Colonic mucosa (tissue), 4 donors: ENCODE measurements around the gene CACNB4. TPM values are rescaled to one million over a fixed set of nuclear protein-coding genes. Genes with fewer than 3 reads are reported as not detected.

Experiments
- DNase-seq: peaks from one replicate; pipeline ENCODE4 v3.0.0-alpha.2; 2020
- H3K27ac ChIP-seq: fragments of 200-600 bp; one replicate; pipeline ENCODE4 v1.8.0; 2021
- H3K27me3 ChIP-seq: fragments of 200-600 bp; one replicate; pipeline ENCODE4 v1.8.0; 2021
- H3K36me3 ChIP-seq: fragments of 200-600 bp; one replicate; pipeline ENCODE4 v1.8.0; 2021
- H3K4me1 ChIP-seq: fragments of 200-600 bp; one replicate; pipeline ENCODE4 v1.8.0; 2021; ENCODE audit warnings: mild to moderate bottlenecking
- H3K4me3 ChIP-seq: fragments of 200-600 bp; one replicate; pipeline ENCODE4 v1.8.0; 2021
- H3K9ac ChIP-seq, 2 donors: one replicate each; pipeline ENCODE4 v1.7.0; 2013; ENCODE audit warnings: control low read depth in 2 of 2, low read depth in 2 of 2, low read length in 2 of 2
- H3K9me3 ChIP-seq: fragments of 200-600 bp; one replicate; pipeline ENCODE4 v1.8.0; 2021
- intact Hi-C: fragments of 100-400 bp; cut with DNase I; formaldehyde crosslinking; loops from one replicate; pipeline ENCODE4 v1.14.1; 2022
- total RNA-seq, 2 donors: library from RNA; stranded (reverse); fragmentation: NEBNext Ultra II Directional in 1 of 2; extraction: Animal tissue kit (Norgen Biotek cat#: 25700) in 1 of 2; gene quantifications; one replicate each; pipeline ENCODE4 v1.2.1, GENCODE V29; 2021
- TF ChIP-seq, protein P1 (sequence below): fragments of 200-600 bp; IDR thresholded peaks from one replicate; pipeline ENCODE4 v1.8.0; 2022; ENCODE audit warnings: antibody characterized with exemption, mild to moderate bottlenecking
- donor health status: healthy.
- donor health status: DM: no; HTN: no; CAD: no.
- donor health status: DM: no; HTN: no; CAD: no.

CACNB4 gene
- total RNA-seq, 2 donors from 2014 or later: 0.44 to 1.0 TPM

DNA sequence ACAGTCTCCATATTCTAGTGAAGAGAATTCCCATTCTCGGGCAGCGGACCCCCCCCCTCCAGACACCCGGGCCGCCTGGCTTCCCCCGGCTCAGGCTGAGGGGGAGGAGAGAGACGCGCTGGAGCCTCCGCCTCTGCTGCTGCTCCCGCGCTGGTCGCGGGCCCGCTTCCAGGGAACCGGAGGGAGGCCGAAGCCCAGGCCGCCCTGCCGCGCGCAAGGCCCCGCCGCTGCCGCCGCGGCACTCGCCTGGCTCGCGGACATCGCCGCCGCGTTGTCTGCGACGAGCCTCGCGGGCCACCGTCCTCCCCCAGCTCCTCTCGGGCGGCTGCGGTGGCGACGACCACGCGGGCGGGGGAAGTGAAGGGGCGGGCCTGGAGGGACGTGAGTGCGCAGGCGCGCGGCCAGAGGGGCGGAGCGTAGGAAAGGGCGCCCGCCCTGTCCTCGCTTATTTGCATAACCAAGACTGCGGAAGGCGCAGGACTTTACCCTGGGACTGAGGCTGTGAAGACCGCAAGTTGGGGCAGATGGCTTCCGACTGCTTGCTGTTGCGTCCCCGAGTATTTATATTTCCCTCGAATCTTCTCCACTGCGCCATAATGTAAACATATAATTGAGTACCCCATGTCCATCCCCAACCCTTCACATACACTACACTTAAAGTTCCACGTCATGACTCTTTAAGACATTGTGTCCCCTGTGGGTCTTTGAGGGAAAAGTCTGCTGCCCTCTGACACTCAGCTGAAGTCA lies 270.5 kb downstream of the CACNB4 start, which contains the start of gene ARL5A:
TSS of gene ARL5A (minus strand) at position 279 of the 747 bp plus-strand sequence. CDS start at position 34, 245 bp downstream.
- DNase-seq: peak; percentile 96
- no peaks in the 10 kb centered on the region for H3K27me3 ChIP-seq
- no peaks in the 10 kb centered on the region for H3K9me3 ChIP-seq
- intact Hi-C loops: no loop called here
- H3K4me1 ChIP-seq: no peaks in the 10 kb centered on the region
- peak within 1 kb of the TSS; percentile 83 for H3K27ac ChIP-seq
- H3K36me3 ChIP-seq: no peaks in the 10 kb centered on the region
- TF ChIP-seq, protein P1, sequence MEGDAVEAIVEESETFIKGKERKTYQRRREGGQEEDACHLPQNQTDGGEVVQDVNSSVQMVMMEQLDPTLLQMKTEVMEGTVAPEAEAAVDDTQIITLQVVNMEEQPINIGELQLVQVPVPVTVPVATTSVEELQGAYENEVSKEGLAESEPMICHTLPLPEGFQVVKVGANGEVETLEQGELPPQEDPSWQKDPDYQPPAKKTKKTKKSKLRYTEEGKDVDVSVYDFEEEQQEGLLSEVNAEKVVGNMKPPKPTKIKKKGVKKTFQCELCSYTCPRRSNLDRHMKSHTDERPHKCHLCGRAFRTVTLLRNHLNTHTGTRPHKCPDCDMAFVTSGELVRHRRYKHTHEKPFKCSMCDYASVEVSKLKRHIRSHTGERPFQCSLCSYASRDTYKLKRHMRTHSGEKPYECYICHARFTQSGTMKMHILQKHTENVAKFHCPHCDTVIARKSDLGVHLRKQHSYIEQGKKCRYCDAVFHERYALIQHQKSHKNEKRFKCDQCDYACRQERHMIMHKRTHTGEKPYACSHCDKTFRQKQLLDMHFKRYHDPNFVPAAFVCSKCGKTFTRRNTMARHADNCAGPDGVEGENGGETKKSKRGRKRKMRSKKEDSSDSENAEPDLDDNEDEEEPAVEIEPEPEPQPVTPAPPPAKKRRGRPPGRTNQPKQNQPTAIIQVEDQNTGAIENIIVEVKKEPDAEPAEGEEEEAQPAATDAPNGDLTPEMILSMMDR: no peak
- peak within 1 kb of the TSS; percentile 88 for H3K9ac ChIP-seq
- H3K4me3 ChIP-seq: peak within 1 kb of the TSS; percentile 94

DNA sequence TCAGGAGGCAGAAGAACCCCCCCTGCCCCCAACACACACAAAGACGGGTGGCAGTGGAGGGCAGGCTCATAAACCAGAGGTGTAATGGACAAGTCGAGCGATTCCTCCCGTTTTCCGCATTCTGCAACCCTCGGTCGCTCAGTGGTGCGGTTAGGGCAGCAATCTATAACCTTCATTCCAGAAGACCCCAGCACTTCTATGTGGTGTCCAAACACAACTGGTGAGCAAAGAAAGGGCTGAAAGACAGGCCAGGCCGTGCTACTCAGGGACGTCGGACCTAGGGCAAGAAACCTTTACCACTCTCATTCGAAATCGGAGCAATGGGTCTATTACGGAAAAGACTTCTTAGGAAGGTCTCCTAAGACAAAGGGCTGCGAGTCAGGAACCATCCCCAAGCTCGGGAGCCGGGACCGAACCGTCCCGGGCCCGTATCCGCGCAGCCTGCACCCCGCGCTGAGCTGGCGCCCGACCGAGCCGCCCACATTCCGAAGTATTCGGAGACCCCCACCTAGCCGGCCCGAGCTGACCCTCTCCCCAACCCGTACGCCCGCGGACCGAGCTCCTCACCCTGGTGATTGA lies 271.2 kb downstream of the CACNB4 start:
- H3K27ac ChIP-seq: peak overlapping the region; percentile 83
- intact Hi-C loops: no loop called here
- H3K4me3 ChIP-seq: peak overlapping the region; percentile 94
- peak; percentile 52 for DNase-seq
- no peaks in the 10 kb centered on the region for H3K4me1 ChIP-seq
- TF ChIP-seq, protein P1: no peak
- no peaks in the 10 kb centered on the region for H3K36me3 ChIP-seq
- H3K9ac ChIP-seq: peak overlapping the region; percentile 88
- H3K27me3 ChIP-seq: no peaks in the 10 kb centered on the region
- H3K9me3 ChIP-seq: no peaks in the 10 kb centered on the region

DNA sequence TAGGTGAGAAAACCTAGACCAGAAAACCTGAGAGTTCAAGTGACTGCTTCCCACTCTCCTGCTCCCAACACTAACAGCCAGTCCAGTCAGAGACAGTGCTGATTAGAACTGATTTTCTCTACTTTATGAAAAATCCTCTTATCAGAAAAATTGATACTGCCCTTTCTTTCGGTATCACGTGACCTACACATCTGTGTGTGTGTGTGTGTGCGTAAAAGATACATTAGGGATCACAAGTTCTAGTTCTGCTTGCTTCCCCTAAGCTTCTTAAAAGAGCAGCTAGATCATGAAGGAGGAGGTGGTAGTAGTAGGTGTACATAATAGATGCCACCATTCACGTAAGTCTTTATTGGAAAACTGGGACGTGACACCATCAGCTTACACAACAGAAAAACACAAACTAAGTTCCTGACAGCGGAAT lies 272.1 kb downstream of the CACNB4 start:
- H3K4me1 ChIP-seq: no peaks in the 10 kb centered on the region
- no peaks in the 10 kb centered on the region for H3K36me3 ChIP-seq
- peak overlapping the region; percentile 94 for H3K4me3 ChIP-seq
- H3K9ac ChIP-seq: peak overlapping the region in 1 of 2 donors; percentile 88
- H3K27ac ChIP-seq: no peak overlapping the region
- H3K27me3 ChIP-seq: no peaks in the 10 kb centered on the region
- no peaks in the 10 kb centered on the region for H3K9me3 ChIP-seq
- intact Hi-C loops: no loop called here
- TF ChIP-seq, protein P1: no peak
- no peak for DNase-seq

DNA sequence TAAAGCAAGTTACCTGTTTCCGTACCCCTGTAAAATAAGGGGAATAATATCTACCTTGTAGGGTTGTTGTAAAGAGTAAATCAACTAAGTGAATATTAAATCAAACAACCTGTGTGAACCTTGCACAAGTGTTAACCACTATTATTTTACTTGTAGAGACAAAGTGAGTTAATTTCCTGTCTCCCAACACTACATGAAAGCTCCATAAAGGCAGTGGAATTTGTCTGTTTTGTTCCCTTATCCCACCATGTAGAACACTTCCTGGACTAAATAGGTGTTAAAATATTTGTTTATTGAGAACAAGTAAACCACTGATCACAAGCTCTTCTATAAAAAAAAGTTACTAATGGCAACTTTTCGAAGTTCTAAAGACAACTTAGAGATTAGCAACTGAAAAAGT lies 274.0 kb downstream of the CACNB4 start:
- Histone ChIP-seq H3K4me1 (no peaks in the 10 kb centered on the region), H3K27ac (no peak overlapping the region), H3K4me3 (no peak overlapping the region), H3K9ac (no peak overlapping the region), H3K9me3 (no peaks in the 10 kb centered on the region), H3K36me3 (no peaks in the 10 kb centered on the region), H3K27me3 (no peaks in the 10 kb centered on the region)
- intact Hi-C loops: no loop called here
- DNase-seq: no peak
- TF ChIP-seq, protein P1: no peak

DNA sequence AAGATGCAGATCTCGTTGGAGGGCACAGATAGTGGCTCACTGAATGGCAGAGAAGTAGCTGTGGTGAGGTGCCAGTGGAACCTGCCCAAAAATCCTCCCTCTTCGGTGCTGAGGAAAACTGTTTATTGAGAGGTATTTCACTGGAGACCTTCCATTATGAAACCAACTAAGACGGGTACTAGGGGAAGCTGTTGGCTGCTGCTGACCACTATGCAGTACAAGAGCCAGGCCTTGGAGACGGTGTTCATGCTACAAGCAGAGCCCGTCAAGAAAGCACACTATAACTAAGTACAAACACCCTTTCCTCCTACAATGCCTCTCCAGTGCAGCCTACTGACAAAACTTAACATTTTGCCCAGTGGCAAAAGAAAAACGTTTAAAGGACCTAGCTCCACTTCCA lies 275.2 kb downstream of the CACNB4 start:
- TF ChIP-seq, protein P1: no peak
- intact Hi-C loops: no loop called here
- Histone ChIP-seq H3K27ac (no peak overlapping the region), H3K36me3 (no peaks in the 10 kb centered on the region), H3K9me3 (no peaks in the 10 kb centered on the region), H3K9ac (no peak overlapping the region), H3K27me3 (no peaks in the 10 kb centered on the region), H3K4me3 (no peak overlapping the region), H3K4me1 (no peaks in the 10 kb centered on the region)
- DNase-seq: no peak
